DND-41 (cell line): Measurements from ENCODE around the gene TYW1.
"Not testable (repeated sequence)": the region's sequence is repeated elsewhere in the genome, so short reads cannot be mapped to it uniquely, and the experiment has no call there.

Experiments used
- ATAC-seq: fragments of 200-7000 bp; cut with Tn5 transposase; 3 replicates; pipeline ENCODE4 v1.9.1; 2021; ENCODE audit warnings: low read depth; ENCODE audit not compliant: insufficient read depth
- DNase-seq: peaks from one replicate; pipeline ENCODE4 v3.0.0-alpha.2; 2020
- H2AFZ ChIP-seq: 2 replicates; pipeline ENCODE4 v1.6.0; 2012; ENCODE audit warnings: low read depth, low read length
- H3K27ac ChIP-seq: 2 replicates; pipeline ENCODE4 v1.5.1; 2012; ENCODE audit warnings: low read length, inconsistent platforms
- H3K27me3 ChIP-seq: fragments of 200-600 bp; sonication (generic); 2 replicates; pipeline ENCODE4 v1.6.0; 2012; ENCODE audit warnings: low read length, mild to moderate bottlenecking, inconsistent platforms; ENCODE audit not compliant: insufficient read depth, poor library complexity
- H3K36me3 ChIP-seq: 2 replicates; pipeline ENCODE4 v1.5.1; 2012; ENCODE audit warnings: low read length, inconsistent platforms; ENCODE audit not compliant: insufficient read depth
- H3K4me1 ChIP-seq: 2 replicates; pipeline ENCODE4 v1.5.1; 2012; ENCODE audit warnings: mild to moderate bottlenecking, low read length; ENCODE audit not compliant: insufficient read depth
- H3K4me2 ChIP-seq: 2 replicates; pipeline ENCODE4 v1.6.0; 2012; ENCODE audit warnings: mild to moderate bottlenecking, moderate library complexity, low read length, inconsistent platforms; ENCODE audit not compliant: insufficient read depth
- H3K4me3 ChIP-seq, 2 experiments: fragments of 200-600 bp in 1 of 2; shearing (Covaris generic) in 1 of 2; 2 replicates each; pipeline ENCODE4 v1.5.1; 2012 to 2016; ENCODE audit warnings: inconsistent platforms in 2 of 2, low read length in 2 of 2, mild to moderate bottlenecking in 2 of 2, low read depth in 1 of 2, moderate library complexity in 1 of 2
- H3K79me2 ChIP-seq: 2 replicates; pipeline ENCODE4 v1.6.0; 2012; ENCODE audit warnings: low read length, inconsistent platforms; ENCODE audit not compliant: insufficient read depth
- H3K9ac ChIP-seq: 2 replicates; pipeline ENCODE4 v1.6.0; 2012; ENCODE audit warnings: low read depth, mild to moderate bottlenecking, inconsistent platforms, low read length, moderate library complexity
- H3K9me3 ChIP-seq: 2 replicates; pipeline ENCODE4 v1.5.1; 2012; ENCODE audit warnings: low read length, moderate library complexity, mild to moderate bottlenecking, inconsistent platforms; ENCODE audit not compliant: insufficient read depth, severe bottlenecking
- H4K20me1 ChIP-seq: 2 replicates; pipeline ENCODE4 v1.6.0; 2012; ENCODE audit warnings: low read length; ENCODE audit not compliant: insufficient read depth
- EZH2 ChIP-seq: IDR thresholded peaks from 3 replicates; pipeline ENCODE4 v1.6.1; 2012; ENCODE audit warnings: borderline replicate concordance, low read depth, mild to moderate bottlenecking, moderate library complexity, low read length, inconsistent platforms; ENCODE audit not compliant: severe bottlenecking
- TF ChIP-seq, protein P1 (sequence below): IDR thresholded peaks from 2 replicates; pipeline ENCODE4 v1.5.1; 2012; ENCODE audit warnings: borderline replicate concordance, low read length, moderate library complexity, mild to moderate bottlenecking; ENCODE audit not compliant: poor library complexity, severe bottlenecking; ENCODE audit errors: extremely low read depth

TYW1 gene

DNA sequence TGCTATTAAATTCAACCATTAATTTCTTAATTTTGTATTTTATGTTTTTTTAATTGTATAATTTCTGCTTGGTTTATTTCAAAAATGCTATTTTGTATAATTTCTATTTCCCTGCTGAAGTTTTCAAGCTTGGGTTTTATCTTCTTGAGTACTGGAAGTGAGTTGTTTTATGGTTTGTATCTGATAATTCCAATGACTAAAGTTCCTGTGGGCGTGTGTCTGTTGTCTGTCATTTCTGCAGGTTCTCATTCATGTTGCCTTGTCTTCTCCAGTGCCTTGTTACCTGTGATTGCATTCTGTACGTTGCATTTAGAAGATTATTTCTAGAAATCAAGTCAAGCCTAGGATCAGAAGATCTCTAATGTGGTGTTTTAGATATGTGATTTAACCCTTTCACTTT lies 199.5 kb downstream of the TYW1 start:
- H3K4me2 ChIP-seq, H3K4me3 ChIP-seq, H3K9ac ChIP-seq, H3K4me1 ChIP-seq, H4K20me1 ChIP-seq, H3K9me3 ChIP-seq, H2AFZ ChIP-seq, H3K79me2 ChIP-seq, DNase-seq, ATAC-seq, H3K27me3 ChIP-seq, H3K27ac ChIP-seq: not testable (repeated sequence)
- H3K36me3 ChIP-seq: peaks cover 12% of the 10 kb centered on the region

DNA sequence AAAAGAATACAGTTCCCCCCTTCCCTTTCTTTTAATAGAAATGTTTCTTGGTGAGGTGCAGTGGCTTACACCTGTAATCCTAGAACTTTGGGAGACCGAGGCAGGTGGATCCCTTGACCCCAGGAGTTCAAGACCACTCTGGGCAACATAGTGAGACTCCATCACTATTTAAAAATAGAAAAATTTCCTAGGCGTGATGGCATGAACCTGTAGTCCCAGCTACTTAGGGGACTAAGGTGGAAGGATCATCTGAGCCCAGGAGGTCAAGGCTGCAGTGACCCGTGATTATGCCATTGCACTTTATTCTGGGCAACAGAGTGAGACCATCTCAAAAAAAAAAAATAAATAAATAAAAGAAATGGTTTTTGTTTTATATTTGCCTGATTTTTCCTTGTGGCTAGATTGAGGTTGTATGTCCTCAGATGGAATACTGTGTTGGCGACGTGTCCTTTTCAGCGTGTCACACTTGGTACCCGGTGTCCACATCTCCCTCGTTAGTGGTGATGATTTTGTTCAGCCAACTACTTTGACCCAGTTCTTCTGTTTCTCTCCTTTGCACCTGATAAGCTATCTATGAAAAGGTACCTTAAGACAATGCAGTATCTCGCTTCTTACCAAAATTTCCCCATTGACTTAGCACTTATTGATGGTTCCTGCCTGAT lies 202.4 kb downstream of the TYW1 start:
- H3K4me1 ChIP-seq, H4K20me1 ChIP-seq, H3K79me2 ChIP-seq, H3K4me2 ChIP-seq, H3K27me3 ChIP-seq, H3K27ac ChIP-seq, H2AFZ ChIP-seq, ATAC-seq, DNase-seq, H3K4me3 ChIP-seq, H3K9ac ChIP-seq, H3K9me3 ChIP-seq: not testable (repeated sequence)
- peaks cover 12% of the 10 kb centered on the region for H3K36me3 ChIP-seq

GRCh38 chr7:67205772-67206171 lies 209.1 kb downstream of the TYW1 start:
- H3K4me1 ChIP-seq, H3K27me3 ChIP-seq, H3K9ac ChIP-seq, DNase-seq, H3K9me3 ChIP-seq, H3K27ac ChIP-seq, H3K79me2 ChIP-seq, H2AFZ ChIP-seq, H3K4me3 ChIP-seq, ATAC-seq, H4K20me1 ChIP-seq, H3K4me2 ChIP-seq: not testable (repeated sequence)
- H3K36me3 ChIP-seq: peaks cover 17% of the 10 kb centered on the region; the same call in 1 of the 2 replicates

DNA sequence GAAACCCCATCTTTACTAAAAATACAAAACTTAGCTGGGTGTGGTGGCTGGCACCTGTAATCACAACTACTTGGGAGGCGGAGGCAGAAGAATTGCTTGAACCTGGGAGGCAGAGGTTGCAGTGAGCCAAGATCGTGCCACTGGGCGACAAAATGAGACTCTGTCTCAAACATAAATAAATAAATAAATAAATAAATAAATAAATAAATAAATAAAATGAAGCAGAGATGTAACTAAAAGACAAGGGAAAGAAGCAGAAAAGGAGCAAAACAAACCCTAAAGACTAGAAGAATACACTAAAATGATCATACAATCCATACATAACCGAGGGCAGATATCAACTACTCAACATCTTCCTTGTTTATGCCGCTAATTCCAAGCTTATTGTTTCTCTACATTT lies 209.8 kb downstream of the TYW1 start:
- ATAC-seq: no peak

DNA sequence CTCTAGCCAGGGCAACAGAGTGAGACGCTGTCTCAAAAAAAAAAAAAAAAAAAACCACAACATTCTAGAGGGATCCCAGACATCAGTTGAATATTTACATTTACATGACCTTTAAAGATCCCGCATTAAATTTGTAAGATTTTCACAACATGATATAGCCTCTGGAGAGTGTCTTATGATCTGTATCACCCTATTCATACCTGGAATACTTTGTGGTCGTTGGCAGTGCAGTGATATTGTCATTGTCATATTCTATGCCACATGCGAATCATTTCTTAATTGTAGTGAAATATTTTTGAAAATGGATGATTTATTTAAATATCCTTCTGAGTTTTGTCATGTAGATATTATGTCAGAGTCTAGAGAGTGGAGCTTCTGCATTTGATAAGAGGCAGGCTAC lies 212.0 kb downstream of the TYW1 start:
- not testable (repeated sequence) for H3K9ac ChIP-seq, H3K4me1 ChIP-seq, H3K27me3 ChIP-seq, H3K27ac ChIP-seq, H3K79me2 ChIP-seq, ATAC-seq, DNase-seq, H3K9me3 ChIP-seq, H2AFZ ChIP-seq, H4K20me1 ChIP-seq, H3K4me3 ChIP-seq, H3K4me2 ChIP-seq
- peaks cover 17% of the 10 kb centered on the region; the same call in 1 of the 2 replicates for H3K36me3 ChIP-seq

More for the DNA sequence above, 209.8 kb downstream of the TYW1 start:
- Histone ChIP-seq H2AFZ (no peak overlapping the region), H3K36me3 (peaks cover 17% of the 10 kb centered on the region; the same call in 1 of the 2 replicates), H3K27ac (no peak overlapping the region), H3K4me3 (no peak overlapping the region), H4K20me1 (no peaks in the 10 kb centered on the region), H3K79me2 (no peaks in the 10 kb centered on the region), H3K9me3 (no peaks in the 10 kb centered on the region), H3K9ac (no peak overlapping the region), H3K4me1 (no peaks in the 10 kb centered on the region), H3K4me2 (no peak overlapping the region), H3K27me3 (no peaks in the 10 kb centered on the region)
- TF ChIP-seq EZH2: no peak
- TF ChIP-seq, protein P1, sequence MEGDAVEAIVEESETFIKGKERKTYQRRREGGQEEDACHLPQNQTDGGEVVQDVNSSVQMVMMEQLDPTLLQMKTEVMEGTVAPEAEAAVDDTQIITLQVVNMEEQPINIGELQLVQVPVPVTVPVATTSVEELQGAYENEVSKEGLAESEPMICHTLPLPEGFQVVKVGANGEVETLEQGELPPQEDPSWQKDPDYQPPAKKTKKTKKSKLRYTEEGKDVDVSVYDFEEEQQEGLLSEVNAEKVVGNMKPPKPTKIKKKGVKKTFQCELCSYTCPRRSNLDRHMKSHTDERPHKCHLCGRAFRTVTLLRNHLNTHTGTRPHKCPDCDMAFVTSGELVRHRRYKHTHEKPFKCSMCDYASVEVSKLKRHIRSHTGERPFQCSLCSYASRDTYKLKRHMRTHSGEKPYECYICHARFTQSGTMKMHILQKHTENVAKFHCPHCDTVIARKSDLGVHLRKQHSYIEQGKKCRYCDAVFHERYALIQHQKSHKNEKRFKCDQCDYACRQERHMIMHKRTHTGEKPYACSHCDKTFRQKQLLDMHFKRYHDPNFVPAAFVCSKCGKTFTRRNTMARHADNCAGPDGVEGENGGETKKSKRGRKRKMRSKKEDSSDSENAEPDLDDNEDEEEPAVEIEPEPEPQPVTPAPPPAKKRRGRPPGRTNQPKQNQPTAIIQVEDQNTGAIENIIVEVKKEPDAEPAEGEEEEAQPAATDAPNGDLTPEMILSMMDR: no peak
- DNase-seq: no peak
